NCI-H1417 treated with DMSO at 0.1 percent for 48 hours (cell line): ENCODE measurements around the gene MUSK.
"Not testable (repeated sequence)": the region's sequence is repeated elsewhere in the genome, so short reads cannot be mapped to it uniquely, and the experiment has no call there.

ENCODE experiments used
- DNase-seq: peaks from one replicate; lab custom pipeline; 2025; lab: John Stamatoyannopoulos, UW

Gene MUSK

DNA sequence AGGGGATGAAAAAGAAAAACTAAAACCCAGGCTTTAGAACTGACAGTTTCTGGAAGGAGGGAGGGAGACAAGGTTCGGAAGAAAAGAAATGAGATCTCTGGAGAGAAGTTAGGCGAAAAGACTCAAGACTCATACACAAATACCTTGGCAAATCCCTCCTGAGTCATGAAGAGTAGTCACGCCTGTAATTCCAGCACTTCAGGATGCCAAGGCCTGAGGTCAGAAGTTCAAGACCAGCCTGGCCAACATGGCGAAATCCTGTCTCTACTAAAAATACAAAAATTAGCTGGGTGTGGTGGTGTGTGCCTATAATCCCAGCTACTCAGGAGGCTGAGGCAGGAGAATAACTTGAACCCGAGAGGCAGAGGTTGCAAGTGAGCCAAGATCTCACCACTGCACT is 27.3 kb downstream of the MUSK start:
- DNase-seq, result not testable (repeated sequence)

DNA sequence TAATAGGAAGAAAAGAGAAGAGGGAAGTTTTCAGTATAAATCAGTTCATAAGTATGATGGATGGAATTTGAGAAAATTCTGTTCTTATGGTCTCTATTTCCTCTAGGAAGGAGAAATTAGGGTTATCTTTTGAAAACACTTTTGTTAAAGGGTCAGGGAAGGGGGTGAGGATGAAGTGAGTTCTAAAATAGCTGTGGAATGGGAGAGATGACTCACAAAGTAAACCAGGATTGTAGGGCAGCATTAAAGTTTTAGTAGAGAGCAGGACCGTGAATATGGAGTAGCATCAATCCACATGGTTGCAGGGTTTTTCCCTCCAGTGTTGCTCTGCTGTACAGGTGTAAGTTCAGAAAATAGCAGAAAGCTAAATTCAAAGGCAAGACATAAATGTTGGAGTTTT is 32.4 kb downstream of the MUSK start:
- DNase-seq, result no peak

- DNase-seq, result no peak
Measured at GRCh38 chr9:110703669-110704068, 35.1 kb downstream of the MUSK start.

DNA sequence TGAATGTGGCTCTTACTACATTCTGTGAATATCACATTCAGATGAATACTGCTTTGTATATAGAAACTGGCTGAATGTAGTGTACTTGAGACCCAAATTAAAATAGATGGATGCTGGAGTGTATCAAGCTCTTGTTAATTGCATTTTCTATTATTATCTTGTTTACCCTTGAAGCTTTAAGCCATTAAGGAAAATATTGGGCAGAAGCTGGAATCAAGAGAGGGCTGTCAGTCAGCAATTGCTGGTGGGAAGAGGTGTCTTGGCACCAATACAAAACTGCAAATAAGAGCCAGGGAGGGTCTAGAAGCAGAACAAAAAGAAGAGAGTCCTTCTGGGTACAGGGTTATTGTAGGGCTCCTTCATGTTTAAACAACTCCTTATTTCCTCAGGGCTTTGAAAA is 38.8 kb downstream of the MUSK start:
- peak; percentile 73 for DNase-seq

GRCh38 chr9:110710420-110710819 is 41.8 kb downstream of the MUSK start:
- DNase-seq, result no peak

- no peak for DNase-seq
Measured at GRCh38 chr9:110712955-110713354, 44.4 kb downstream of the MUSK start.

DNA sequence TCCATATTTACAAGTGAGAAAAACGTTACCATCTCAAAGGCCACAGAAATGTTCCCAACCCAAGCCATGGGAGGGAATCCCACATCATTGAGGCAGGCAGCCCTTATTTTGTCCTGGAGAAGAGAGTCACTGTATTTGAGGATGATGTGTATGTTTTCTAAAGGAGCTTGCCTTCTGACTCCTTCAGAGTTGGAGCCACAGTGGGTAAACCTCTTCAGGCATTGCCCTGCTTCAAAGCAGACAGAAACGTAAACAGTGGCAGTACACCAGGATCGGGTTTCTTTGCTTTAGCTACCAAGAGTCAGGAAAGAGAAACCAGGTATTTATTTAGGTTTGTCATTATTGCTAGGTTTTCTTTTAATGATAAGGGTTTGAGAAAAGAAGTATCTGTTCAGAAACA is 45.7 kb downstream of the MUSK start:
- DNase-seq, result no peak

DNA sequence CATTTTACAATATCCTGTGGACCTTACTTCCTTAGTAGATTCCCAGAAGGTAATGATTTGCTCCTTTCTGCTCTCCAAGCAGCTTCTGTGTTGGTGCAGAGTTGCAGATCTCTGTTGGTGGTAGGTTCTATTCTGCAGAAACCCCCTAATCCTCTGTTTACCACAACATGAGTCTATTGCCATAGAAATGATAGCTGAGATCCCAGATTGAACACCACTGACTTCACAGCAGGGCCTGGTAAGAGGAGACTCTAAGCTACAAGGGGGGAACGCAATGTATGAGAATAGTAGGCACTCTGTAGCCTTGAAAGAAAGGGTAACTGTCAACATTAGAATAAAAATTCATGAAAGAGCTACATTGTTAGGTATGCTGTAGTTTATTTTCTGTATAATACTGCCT is 59.5 kb downstream of the MUSK start:
- DNase-seq, result no peak

DNA sequence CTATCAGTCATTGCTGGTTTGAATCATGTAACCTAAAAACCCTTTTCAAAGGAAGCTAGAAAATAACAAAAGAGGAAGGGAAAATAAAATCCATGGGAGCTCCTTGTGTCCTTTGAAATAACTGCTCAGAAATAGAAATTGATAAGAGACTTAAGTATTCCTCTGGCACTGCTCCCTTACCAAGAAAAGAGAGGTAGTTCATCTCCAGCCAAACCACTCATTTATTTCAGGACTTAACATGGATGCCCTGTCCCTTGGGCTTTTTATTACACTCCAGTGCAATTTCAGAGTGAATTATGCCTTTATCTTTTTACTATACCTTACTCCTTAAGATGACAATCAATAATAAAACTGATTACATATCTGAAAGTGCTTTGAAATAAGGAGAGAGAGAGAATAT is 61.0 kb downstream of the MUSK start:
- no peak for DNase-seq

DNA sequence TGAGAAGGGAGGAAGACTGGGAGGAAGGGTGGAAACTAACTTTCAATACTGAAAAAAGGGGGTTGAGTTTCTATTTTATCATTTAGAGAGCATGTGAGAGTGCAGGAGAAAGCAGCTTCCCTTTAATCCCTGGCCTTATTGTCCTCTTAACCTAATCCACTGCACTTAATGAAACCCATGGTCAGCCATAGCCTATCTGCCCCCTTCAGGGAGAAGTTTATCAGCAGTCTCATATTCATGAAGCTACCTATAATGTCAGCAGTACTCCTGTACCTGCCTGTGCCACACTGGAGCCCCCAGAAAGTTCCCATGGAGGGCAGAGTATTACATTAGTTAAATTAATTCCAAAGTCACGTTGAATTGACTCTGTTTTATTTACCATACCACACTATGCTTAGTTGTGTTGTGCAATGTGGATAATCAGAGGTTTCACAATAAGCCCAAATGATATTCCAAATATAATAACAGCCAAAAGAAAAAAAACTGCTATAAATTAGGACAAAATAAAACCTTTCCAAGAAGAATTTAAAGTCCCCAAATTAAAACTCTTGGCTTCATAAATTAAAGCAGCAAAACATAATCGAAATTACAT is 62.9 kb downstream of the MUSK start:
- DNase-seq, result no peak

DNA sequence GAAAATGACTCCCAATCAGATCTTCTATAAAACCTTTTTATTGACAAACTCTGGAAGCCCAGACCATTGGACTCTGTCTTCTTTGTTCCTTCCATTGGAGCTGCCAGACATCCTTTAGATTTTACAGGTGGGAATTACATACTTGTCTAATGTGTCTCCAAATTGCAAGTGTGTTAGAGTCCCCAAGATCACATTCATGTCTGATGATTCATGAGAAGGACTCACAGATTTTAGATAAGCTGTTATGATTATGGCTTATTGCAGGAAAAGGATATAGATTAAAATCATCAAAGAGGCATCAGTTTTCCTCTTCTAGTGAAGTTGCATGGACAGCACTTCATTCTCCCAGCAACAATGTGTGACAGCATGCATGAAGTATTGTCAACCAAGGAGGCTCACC is 70.4 kb downstream of the MUSK start:
- DNase-seq, result no peak

- DNase-seq, result no peak
Measured at GRCh38 chr9:110742741-110743371, 74.3 kb downstream of the MUSK start.

GRCh38 chr9:110744715-110745384 is 76.3 kb downstream of the MUSK start:
- DNase-seq, result no peak

- DNase-seq, result no peak
Measured at GRCh38 chr9:110745676-110746075, 77.1 kb downstream of the MUSK start.

GRCh38 chr9:110746211-110746930 is 77.8 kb downstream of the MUSK start:
- no peak for DNase-seq

- DNase-seq, result no peak
Measured at GRCh38 chr9:110748251-110748893, 79.8 kb downstream of the MUSK start.

GRCh38 chr9:110750272-110750671 is 81.7 kb downstream of the MUSK start:
- DNase-seq, result no peak

DNA sequence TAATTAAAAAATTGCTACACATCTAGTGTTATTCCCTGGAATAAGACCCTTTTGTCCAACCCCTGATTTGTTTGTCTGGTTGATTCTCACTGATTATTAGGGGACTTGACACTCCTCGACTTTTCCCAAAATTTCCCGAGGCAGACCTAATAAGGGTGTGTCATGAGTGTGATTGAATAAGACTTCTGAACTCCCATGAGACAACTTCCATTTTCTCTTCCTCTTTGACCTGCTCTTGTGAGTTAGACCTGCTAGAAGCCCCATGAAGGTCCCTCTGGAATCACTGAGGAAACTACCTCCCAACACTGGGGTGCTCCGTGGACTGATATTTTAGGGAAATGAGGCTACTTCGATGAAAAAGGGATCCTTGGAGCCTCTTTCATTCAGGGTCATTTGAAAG is 83.4 kb downstream of the MUSK start:
- DNase-seq, result no peak

DNA sequence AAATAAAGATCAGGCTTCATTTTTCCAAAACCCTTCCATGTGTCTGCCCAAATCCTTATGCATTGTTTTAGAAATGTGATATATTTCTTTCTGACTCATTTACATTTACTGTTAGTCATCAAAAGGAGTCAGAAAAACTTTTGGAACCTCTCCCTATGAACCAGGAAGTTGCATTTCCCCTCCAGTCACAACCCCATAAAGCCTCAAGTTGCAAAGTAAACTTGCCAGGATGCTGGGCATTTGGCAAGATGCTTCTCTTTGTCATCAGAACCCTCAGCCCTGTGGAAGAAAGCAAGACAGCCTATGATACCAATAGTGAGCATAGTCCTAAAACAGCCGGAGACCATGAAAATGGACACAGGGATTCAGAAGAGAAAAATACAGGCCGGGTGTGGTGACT is 84.2 kb downstream of the MUSK start:
- no peak for DNase-seq

GRCh38 chr9:110753731-110754231 is 85.2 kb downstream of the MUSK start:
- no peak for DNase-seq

GRCh38 chr9:110755179-110755578 is 86.6 kb downstream of the MUSK start:
- DNase-seq, result no peak

DNA sequence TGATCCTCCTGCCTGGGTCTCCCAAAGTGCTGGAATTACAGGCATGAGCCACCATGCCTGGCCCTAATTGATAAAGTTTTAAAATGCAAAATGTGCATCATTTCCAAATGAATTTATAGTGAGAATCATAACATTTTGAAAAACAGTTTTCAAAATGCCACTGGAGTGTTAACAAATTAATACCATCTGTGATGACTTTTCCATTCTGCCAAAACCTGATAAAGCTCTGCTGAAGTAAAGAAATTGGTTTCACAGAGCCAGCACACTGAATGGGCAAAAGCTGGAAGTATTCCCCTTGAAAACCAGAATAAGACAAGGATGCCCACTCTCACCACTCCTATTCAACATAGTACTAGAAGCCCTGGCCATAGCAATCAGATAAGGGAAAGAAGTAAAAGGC is 89.6 kb downstream of the MUSK start:
- DNase-seq, result no peak
